Cortex of kidney (tissue), 1 donor: ENCODE measurements around the gene CLBA1.

Experiments used
- DNase-seq: peaks from one replicate; lab custom pipeline; 2025; lab: John Stamatoyannopoulos, UW

Gene CLBA1

DNA sequence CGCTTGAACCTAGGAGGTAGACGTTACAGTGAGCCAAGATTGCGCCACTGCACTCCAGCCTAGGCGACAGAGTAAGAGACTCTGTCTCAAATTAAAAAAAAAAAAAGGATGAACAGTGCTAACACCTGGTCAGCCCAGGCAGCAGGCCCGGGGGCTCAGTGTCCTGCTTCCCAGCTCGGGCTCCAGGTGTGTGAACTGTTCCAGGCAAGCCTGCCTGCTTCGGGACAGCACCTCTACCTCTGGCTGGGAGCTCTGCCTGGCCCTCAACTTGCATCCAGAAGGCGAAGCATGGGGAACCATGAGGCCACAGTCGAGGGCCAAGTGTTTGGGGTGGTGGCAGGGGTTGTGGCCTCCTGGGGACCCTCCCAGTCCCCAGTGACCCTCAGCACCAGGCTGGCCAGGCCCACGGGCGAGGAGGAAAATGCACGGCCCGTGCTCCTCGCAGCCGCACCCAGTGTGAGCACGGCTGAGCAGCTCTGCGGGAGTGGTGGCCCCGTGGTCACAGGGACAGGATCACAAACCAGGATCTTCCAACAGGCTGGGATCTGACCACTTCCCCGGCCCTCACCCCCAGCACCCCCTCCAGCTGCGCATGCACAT lies 19.8 kb downstream of the CLBA1 start:
- no peak for DNase-seq

DNA sequence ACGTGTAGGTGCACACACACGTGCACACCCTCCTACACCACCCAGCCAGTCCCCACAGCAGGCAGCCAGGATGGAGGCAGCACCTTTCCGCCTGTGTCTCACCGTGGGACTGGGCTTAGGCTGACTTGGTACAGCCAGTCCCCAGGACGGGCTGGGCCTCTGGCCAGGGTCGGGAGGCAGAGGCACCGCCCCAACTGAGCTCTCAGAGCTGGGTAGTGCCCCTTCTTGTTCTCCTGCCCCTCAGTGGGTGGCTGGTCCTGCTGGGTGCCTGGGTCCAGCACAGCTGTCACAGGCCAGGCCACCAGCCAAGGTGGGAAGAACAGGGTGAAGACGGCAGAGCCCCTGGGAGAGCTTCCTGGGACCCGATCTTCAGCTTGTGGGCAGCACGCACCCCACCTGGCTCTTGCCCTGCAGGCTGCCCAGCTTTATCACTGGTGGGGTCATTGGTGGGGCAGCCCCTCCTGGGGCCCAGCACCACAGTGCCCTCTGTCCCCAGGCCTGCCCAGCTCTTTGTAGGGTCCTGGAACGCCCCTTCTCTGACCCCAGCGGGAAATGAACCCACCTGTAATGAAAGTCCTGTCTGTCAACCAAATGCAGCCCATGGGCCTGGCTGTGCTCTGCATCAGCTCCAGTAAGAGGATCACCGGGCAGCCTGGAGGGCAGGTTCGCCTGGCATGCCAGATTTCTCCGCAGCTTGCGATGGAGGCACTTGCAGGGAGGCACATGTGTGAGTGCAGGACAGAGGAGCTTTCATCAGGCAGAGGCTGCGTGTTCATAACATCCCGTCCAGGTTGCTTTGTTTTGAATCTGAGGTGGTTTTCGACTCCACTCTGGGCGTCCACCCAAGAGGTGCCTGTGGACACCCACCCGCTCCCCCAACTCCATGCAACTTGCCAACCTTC lies 20.6 kb downstream of the CLBA1 start:
- no peak for DNase-seq

DNA sequence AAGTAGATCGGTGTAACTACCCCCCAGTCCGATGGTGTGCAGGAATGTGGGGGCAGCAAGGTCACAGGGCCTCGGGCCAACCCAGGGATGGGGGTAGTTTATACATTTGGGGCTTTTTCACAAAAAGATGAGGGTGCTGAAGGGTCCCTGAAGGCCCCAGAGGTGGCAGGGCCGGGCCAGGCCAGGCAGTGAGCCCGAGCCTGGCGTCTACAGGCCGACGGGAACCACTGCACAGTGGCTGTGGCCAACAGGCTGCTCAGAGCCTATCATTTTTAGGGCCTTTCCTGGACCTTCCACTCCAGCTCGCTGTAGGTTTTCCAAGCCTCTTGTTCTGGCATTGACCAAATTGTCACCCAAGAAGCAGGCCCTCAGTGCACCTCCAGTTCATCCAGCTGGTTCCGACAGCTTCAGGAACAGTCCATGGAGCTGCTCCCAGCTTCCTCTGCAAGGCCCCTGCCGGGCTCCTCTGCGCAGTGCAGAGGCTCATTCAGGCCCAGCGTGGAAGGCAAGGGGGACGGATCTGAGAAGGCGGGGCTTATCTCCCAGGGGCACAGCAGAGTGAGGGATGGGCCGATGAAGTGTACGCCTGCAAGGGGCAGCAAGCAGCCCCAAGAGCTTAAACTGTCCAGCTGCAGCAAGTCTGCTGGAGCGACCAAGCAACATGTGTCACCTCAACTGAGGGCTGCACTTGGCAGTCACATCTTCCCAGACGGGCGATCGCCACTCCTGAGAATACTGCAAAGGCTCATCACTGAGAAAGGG lies 21.4 kb downstream of the CLBA1 start:
- no peak for DNase-seq

DNA sequence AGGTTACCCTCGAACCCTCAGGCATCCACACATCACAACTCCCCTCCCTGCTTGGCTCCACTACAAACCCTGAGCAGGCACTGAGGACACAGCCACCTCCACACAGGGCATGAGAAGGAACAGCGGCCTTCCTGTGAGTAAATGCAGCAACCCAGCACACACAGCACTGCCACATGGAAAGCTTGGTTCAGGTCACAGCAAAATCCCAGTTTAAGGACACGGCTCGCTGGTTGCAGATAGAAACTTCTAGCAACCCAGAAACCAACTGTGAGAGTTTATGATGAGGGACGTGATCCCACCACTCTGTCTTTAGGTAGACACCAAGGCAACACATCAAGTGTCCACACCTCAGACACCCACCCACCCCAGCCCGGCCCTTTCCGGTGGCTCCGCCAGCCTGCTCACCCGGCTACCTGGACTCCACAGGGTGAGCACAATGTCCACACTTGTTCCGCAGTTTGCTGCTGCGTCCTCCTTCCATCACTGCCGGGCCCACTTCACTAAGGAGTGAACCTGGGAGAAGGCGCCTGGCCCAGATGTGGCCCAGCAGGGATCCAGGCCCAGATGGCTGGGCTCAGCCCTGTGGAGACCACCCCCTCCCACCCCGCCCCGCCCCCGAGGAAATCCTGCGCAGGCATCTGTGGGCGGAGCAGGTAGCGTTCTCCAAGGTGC lies 22.1 kb downstream of the CLBA1 start:
- DNase-seq = no peak

DNA sequence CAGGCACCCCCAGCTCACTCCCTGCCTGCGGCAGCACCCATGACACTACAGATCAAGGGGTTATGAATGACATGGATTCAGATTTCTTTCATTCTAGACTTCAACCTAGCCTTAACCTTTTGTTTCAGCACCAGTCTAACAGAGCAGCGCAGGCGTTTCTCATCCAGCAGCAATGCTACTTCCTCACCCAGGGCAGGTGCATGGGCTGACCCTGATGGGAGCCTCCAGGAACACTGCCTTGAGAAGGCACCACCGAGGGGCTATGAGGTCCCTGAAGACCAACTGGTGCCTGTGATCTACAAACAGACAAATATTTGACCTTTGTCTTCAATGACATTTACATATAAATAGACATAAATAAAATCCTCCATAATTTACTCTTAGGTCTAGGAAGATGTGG lies 24.5 kb downstream of the CLBA1 start:
- DNase-seq = no peak

DNA sequence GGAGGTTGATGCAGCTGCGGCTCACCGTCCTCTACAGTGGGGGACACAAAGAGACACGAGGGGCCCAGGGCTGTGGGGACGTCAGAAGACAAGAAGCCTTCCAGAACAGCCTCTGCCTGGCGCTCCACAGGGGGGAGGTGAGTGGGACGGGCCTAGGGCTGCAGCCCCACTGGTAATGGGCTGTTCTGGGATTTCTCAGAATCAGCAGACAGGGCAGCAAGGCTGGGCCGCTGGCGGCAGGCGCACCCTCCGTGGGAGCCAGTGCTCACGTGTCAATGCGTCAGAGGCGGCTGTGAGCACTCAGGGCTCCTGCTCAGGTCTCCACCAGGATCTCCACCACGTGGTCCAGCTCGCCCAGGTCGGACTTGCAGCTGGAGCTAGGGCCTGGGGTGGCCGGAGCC lies 25.3 kb downstream of the CLBA1 start:
- no peak for DNase-seq

DNA sequence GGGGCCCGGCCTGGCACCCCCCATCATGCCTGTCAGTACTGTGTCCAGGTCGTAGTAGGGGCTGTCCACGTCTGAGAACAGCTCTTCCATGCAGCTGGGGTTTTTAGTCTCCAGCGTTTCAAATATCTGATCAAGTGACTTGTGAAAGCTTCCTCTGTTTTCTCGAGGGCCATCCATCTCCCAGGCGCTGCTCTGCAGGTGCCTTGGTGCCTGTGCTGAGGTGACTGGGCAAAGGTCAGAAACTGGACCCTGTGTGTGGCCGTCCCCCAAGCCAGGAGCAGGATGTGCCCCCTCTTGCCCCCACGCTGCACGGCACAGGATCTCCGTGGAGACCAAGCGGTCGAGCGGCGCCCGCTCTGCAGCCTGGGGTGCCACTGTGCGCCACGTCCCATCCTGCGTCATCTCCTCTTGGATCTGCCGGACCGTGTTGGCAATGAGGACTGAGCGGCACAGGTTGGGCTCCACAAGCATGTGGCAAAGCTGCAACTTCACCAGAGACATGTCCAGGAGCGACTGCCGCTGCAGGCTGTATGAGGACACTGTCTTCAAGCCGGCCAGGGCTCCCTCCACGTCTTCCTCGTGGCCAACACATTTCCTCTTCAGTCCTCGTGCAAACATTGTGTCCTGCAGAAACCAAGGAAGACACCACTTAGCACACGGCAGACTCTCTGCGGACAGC lies 25.9 kb downstream of the CLBA1 start:
- no peak for DNase-seq

DNA sequence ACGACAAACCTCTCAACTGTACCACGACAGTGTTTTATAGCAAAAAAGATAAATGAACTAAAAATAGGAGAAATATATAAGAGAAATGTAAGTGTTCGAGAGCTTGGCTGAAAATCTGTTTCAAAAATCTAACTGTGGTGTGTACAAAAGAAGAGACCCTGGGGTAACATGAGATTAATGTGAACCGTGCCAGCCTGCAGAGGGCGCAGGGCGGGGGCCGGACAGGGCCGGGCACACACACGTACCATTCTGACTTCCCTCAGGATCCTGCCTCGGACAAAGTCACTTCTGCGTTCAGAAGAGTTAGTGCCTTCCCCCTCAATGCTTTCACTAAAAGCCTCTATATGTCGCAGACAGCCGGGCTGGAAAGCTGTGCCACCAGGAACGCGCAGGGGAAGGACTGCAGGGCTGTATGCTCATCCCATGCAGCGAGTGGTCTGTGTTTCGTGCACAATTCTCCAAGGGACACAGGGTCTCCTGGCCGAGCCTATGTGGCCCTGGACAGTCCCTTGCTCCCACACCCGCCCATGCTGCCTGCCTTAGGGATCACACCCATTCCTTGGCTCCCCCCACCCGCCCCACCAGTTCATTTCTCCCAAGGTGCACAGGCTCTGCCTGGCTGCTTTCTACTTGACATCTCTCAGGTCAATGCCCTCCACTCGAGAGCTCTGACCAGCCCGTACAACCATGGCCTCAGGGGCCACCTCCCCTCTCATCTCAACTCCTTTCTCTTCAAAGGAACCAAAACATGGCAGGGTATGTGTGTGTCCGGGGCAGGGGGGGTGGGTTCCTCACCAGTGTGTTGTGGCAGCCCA lies 26.8 kb downstream of the CLBA1 start:
- no peak for DNase-seq

DNA sequence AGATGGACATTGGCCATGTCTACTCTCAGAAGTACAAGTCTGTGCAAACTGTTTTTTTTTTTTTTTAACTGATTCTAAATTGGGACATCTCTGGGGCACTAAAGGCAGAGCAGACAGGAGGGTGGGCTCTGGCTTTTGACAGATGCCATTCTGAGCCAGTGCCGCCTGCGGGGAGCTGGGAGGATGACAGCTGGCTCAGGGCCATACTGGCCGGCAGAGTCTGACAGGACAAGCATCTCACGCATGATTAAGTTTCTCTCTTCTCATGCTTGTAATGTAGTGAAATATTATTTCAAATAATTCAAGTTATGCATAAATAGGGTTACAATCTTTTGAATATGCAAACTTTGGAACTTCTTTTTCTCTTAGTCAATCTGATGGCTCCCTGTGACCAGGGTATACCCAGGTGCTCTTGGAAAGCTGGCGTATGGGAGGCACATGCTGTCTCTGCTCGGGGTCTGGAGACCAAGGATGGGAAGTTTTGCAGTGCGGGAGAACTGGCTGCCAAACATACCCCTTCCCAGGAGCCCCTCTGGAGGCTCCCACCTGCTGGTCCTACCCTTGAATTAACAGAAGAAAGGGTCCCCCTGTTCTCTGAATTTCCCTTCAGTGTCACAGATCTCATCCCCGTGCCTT lies 27.7 kb downstream of the CLBA1 start:
- no peak for DNase-seq

DNA sequence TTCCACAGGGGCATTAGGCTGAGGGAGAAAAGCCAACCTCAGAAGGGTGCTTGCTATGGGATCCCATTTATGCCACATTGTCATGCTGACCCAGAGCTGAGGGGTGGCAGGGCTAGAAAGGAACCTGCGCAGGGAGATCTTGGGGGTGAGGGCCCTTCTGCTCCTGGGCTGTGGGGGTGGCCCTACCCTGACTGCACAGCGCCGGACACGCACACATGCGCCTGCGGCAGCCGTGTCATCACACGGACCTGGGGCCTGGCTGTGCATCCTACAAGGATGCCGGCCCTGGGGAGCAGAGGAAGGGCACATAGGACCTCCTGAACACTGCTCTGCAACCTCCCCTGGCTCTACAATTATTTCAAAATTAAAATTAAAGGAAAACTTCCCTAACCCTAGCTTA lies 28.4 kb downstream of the CLBA1 start:
- no peak for DNase-seq

DNA sequence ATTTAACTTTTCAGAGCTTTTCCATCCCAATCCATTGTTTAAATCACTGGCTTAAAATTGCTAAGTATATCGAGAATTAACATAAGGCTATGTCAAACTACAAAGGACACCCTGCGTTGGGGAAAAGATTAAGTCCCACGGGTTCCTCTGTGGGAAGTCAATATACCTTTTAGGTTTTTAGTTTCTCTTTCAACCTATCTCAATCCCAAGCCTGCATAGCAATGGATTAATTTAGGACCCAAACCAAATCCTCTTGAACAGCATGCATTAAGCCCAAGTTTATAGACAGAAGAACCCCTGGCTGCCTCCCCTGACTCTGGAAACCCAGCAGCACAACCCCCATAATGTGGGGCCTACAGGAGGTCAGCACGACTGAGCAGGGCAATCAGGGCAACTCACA lies 29.0 kb downstream of the CLBA1 start:
- DNase-seq = no peak

DNA sequence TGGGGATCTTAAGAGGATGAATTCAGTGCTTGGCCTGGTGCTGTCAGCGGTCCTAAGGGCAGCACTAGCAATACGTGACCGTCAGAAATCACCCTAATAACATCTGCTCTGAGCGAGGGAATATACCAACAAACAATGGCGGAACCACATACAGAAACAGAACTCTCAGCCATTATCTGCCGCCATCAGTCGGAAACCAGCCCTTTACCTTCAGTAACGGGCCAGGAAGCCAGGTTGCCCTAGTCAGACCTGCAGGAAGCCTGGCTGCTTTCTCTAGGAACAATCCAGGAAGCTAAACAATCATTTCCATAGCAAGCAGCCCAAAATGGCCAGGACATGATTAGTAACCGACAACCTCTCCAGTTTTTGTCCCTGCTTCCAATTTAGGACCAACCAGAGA lies 29.7 kb downstream of the CLBA1 start:
- DNase-seq = no peak

DNA sequence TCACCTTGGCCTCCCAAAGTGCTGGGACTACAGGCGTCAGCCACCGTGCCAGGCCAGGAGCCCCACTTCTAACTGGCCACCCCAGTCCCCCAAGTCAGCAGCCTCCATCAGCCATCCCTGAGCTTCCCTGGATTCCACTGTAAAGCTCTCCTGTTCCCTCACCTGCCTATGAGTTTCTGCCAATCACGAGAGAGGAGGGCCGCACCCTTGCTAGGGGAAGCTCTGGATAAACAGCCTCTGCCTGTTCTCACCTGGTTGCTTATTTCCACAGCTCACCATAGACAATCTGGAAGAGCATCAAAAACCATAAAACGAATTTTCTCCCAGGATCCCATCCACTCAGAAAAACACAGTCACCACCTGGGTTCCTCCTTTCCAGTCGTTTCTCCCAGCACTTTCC lies 30.3 kb downstream of the CLBA1 start:
- no peak for DNase-seq

DNA sequence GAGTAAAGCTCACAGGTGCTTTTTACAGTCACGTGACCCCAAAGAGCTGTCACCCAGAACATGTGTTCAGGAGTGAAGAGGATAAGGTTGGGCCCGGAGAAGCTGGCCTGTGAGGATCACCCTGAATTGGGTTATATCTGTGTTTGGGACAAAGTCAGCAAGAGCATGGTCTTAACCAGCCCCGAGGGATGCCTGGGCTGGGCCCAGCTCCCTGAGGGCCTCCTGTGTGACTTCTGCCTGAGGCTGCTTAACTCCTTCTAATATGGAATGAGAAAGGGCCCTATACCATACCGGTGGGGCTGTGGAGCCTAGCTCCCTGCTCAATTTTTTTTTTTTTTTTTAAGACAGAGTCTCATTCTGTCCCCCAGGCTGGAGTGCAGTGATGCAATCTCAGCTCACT lies 32.8 kb downstream of the CLBA1 start:
- DNase-seq = no peak

DNA sequence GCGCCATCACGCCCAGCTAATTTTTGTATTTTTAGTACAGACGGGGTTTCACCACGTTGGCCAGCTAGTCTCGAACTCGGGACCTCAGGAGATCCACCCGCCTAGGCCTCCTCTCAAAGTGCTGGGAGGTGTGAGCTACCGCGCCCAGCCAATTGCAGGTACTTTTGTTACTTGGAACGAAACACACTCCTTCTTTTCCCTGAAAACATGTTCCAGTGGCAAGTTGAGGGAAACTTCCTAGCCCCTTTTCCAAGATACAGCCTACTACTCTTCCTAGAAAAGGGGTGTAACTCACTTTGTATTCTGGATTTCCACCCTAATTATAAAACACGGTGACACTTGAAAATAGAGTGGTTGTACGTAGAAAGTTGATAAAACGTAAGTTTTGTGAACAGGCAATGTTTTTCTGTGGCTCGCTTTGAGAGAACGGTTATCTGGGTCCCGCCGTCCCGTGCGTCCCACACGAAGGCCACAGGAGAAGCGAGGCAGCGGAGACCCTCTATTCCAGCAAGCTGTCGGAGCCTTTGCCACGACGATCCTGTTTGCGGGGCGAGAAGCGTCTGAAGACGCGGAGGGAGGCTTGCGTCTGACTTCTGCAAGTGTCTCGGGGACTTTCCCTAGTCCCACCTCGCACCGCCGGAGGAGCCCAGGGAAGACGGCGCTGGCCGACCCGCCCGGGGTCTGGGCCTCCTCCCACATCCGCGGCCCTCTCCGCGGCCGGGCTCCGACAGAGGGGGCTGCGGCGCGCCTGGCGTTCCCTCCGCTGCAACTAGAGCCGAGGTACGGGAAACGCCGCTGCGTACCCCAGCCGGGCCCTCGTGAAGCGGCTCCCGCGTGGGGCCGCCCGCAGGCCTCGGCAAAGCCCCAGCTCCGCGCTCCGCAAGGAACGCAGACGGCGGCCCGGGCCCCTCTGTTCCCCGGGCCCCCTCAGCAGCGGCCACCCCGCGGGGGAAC lies 34.5 kb downstream of the CLBA1 start:
- DNase-seq = no peak

DNA sequence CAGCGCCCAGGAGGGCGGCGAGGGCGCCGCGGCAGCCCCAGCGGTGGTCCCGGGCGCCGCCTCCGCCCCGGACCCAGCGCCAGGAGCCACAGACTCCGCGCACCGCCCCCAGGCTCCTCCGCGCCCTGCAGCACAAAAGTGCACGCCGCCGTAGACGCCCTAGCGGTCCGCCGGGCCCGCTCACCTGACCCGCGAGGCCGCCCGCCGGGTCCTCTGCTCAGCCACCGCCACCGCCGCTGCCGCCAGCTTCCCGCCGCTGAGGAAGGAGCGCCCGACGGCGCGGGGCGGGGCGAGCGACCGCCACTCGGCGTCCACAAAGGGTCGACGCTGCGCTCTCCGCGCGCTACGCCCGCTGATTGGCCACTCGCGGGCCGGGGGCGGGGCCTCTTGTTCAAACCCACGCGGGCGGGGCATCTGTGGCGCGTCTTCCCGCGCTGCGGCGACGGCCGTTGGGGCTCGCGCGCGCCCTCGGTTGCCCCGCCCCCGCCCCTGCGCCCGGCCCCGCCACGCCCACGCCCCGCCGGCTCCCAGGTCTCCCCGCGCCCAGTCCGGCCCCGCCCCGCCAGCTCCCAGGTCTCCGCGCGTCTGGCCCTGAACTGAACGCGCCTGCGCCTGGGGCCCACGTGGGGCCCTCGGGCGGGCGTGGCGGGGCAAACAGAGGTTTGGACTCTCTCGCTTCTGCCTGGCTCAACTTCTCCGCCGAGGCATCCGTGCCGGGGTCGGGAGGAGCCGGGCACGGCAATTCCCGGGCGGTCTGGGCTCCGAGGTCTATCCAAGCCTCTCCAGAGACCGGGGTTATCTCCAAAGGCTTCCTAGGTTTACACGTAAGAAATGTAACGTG lies 35.4 kb downstream of the CLBA1 start, which contains the start of gene CDCA4:
CDCA4 (minus strand) TSS at position 269 of the 841 bp plus-strand sequence. CDS start 9,154 bp downstream, outside the sequence.
- DNase-seq = peak; percentile 98

DNA sequence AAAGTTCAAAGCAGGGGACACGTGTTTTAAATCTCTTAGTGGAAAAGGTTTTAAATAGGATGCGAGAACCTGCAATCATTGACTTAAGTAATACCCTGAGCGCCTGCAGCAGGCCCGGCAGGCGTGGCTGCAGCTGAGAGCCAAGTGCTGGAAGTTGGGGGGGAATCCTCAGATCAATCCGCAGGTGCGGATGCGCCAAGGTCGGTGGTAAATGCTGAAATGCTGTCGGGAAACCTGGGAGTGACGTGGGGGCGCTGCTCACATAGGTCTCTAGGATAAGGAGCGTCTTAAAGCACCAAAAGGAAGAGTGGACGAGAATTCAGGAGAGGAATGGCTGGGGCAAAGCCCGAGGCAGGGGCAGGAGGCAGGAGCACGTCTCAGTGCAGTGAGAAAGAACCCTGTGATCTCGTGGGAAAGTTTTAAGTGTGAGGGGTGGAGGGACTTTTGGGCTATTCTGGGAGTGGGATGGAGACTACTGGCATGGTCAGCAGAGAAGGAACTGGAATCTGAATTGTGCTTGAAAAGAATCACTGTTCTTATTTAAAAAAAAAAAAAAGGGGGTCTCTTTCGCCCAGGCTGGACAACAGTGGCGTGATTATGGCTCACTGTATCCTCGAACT lies 36.2 kb downstream of the CLBA1 start:
- DNase-seq = no peak

DNA sequence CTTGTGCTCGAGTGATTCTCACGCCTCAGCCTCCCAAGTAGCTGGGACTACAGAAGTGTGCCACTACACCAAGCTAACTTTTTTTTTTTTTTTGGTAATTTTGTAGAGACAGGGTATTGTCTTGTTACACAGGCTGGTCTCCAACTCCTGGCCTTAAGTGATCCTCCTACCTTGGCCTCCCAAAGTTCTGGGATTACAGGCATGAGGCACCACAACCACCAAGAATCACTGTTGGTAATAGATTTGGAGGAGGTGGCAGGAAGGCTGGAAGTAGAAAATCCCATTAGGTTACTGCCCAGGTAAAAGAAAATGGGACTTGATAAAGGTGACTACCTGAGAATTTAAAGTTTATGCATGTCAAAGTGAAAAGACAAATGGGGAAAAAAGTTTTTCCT lies 36.7 kb downstream of the CLBA1 start:
- no peak for DNase-seq
